Common myeloid progenitor, CD34-positive (primary cell): ENCODE measurements around the gene NAA40.
"Not testable (repeated sequence)": the region's sequence is repeated elsewhere in the genome, so short reads cannot be mapped to it uniquely, and the experiment has no call there.

Experiments used
- CTCF ChIA-PET: fragments of 350-600 bp; sonication (Branson Sonifier 250); formaldehyde crosslinking; loops from one replicate; lab custom pipeline; 2021; ENCODE audit warnings: antibody characterized with exemption; lab: Charles Lee
- POLR2A ChIA-PET: fragments of 350-600 bp; sonication (Branson Sonifier 250); formaldehyde crosslinking; loops from one replicate; lab custom pipeline; 2021; ENCODE audit warnings: antibody characterized with exemption; lab: Charles Lee
- DNase-seq, 3 donors: peaks; one replicate each; pipeline versions ENCODE4 v3.0.0 to v3.0.0-alpha.2; 2013
- H3K27ac ChIP-seq, 2 experiments: 1 replicate in 1 of 2; 2 replicates in 1 of 2; pipeline ENCODE4 v1.7.0; 2013; ENCODE audit warnings: inconsistent platforms in 2 of 2, low read length in 2 of 2, mild to moderate bottlenecking in 2 of 2, low read depth in 1 of 2, moderate library complexity in 1 of 2; ENCODE audit not compliant: severe bottlenecking in 2 of 2, insufficient read depth in 1 of 2, poor library complexity in 1 of 2
- H3K27me3 ChIP-seq, 5 experiments: replicated peaks in 2 of 5; 1 replicate in 3 of 5; 2 replicates in 2 of 5; pipeline versions ENCODE4 v1.6.1 to v1.7.0; 2013; ENCODE audit warnings: low read length in 4 of 5, mild to moderate bottlenecking in 2 of 5, moderate library complexity in 2 of 5, inconsistent platforms in 1 of 5; ENCODE audit not compliant: insufficient read depth in 5 of 5, control insufficient read depth in 4 of 5
- H3K36me3 ChIP-seq, 4 experiments: 1 replicate in 2 of 4; 2 replicates in 2 of 4; pipeline versions ENCODE4 v1.6.1 to v1.7.0; 2013; ENCODE audit warnings: low read length in 3 of 4, control low read depth in 1 of 4, mild to moderate bottlenecking in 1 of 4; ENCODE audit not compliant: control insufficient read depth in 4 of 4, insufficient read depth in 4 of 4
- H3K4me1 ChIP-seq, 4 experiments: 1 replicate in 3 of 4; 2 replicates in 1 of 4; pipeline versions ENCODE4 v1.6.1 to v1.7.1; 2013; ENCODE audit warnings: low read length in 3 of 4, mild to moderate bottlenecking in 3 of 4, control low read depth in 1 of 4, inconsistent platforms in 1 of 4, moderate library complexity in 1 of 4; ENCODE audit not compliant: control insufficient read depth in 4 of 4, insufficient read depth in 4 of 4; ENCODE audit errors: control extremely low read depth in 1 of 4
- H3K4me3 ChIP-seq, 7 experiments: 1 replicate in 4 of 7; 2 replicates in 3 of 7; pipeline versions ENCODE4 v1.5.1 to v1.7.0; 2013; ENCODE audit warnings: mild to moderate bottlenecking in 7 of 7, low read length in 6 of 7, moderate library complexity in 6 of 7, inconsistent platforms in 2 of 7, low read depth in 2 of 7, control low read depth in 1 of 7; ENCODE audit not compliant: insufficient read depth in 4 of 7, control insufficient read depth in 1 of 7; ENCODE audit errors: extremely low read depth in 1 of 7
- H3K9me3 ChIP-seq, 5 experiments: 1 replicate in 4 of 5; 2 replicates in 1 of 5; pipeline versions ENCODE4 v1.6.1 to v1.7.1; 2013; ENCODE audit warnings: low read length in 4 of 5, mild to moderate bottlenecking in 2 of 5, inconsistent platforms in 1 of 5, low read depth in 1 of 5, moderate library complexity in 1 of 5; ENCODE audit not compliant: control insufficient read depth in 4 of 5, insufficient read depth in 2 of 5; ENCODE audit errors: control extremely low read depth in 1 of 5
- WGBS: methylation state at CpG from one replicate; pipeline ENCODE4 v1.1.5; 2013; ENCODE audit not compliant: insufficient coverage; 5-methylcytosine and 5-hydroxymethylcytosine counted together

NAA40 gene

DNA sequence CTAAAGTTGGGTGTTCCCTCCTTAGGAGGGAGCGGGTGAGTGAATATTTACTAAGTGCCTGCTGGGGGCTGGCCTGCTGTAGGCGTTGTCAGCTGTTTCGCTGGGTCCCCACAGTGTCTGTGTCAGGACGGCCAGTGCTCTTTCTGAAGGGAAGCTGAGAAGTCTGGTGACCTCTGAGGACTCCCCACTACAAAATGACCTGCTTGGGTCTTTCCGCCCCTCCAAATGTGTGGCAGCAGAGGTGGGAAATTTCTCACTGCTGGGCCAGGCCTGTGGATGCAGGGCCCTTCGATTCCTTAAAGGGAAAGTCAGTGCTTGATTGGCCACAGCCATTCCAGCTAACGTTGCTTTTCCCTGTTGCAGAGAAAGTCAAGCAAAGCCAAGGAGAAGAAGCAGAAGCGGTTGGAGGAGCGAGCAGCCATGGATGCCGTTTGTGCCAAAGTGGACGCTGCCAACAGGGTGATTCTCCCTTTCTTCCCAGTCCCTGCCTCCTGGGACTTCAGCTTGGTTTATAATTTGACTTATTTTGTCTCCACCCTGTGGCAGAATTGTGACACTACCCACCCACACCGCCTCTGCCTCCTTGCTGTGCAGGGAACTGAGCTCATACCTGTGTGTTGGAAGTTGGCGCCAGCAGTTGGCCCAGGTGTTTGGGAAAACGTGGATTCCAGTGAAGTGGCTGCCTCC lies 6.8 kb downstream of the NAA40 start:
- POLR2A ChIA-PET: interaction anchor here (1.2 kb wide), 1 partner anchor 107 kb away, joined by 3 read pairs; no protein-coding TSS in a partner anchor
- 83% methylated on average over 12 of the region's 14 CpGs for WGBS
- Histone ChIP-seq H3K4me3 (no peak overlapping the region), H3K27ac (no peak overlapping the region), H3K36me3 (peaks cover 3 to 44% (median 17%) of the 10 kb centered on the region in 4 experiments), H3K4me1 (peaks cover 1 to 8% (median 6%) of the 10 kb centered on the region in 4 experiments), H3K27me3 (no peaks in the 10 kb centered on the region), H3K9me3 (no peaks in the 10 kb centered on the region)
- peak in 2 of 3 donors; percentile 64 to 69 for DNase-seq
- CTCF ChIA-PET: interaction anchor here (0.8 to 6.2 kb wide), 25 partner anchors 9 to 205 kb away, joined by 3 to 80 read pairs (median 5); partner anchors contain the start of genes MARK2, RCOR2 and ZFTA

- ChIA-PET POLR2A (no interaction called here), CTCF (interaction anchor here (1.4 to 2.4 kb wide), 3 partner anchors 9 to 124 kb away, joined by 4 to 10 read pairs (median 6); no protein-coding TSS in a partner anchor)
- 50% methylated on average over 19 of the region's 20 CpGs for WGBS
- Histone ChIP-seq H3K9me3 (no peaks in the 10 kb centered on the region), H3K27me3 (no peaks in the 10 kb centered on the region), H3K4me3 (peak overlapping the region in 2 of 7 experiments; percentile 31 to 35), H3K27ac (peak overlapping the region in 1 of 2 experiments; percentile 28), H3K36me3 (peaks cover 13 to 54% (median 36%) of the 10 kb centered on the region in 4 experiments), H3K4me1 (peaks cover 0 to 15% (median 13%) of the 10 kb centered on the region in 4 experiments)
- DNase-seq: peak; percentile 54 to 86 (median 81)
These were observed 13.2 kb downstream of the NAA40 start for GRCh38 chr11:63951779-63952536.

- Histone ChIP-seq H3K36me3 (peaks cover 16 to 54% (median 33%) of the 10 kb centered on the region in 4 experiments), H3K4me1 (peaks cover 0 to 15% (median 13%) of the 10 kb centered on the region in 4 experiments), H3K4me3 (no peak overlapping the region), H3K9me3 (no peaks in the 10 kb centered on the region), H3K27ac (no peak overlapping the region), H3K27me3 (no peaks in the 10 kb centered on the region)
- DNase-seq: no peak
- CTCF ChIA-PET: interaction anchor here (0.8 to 2.4 kb wide), 4 partner anchors 9 to 200 kb away, joined by 3 to 10 read pairs (median 5); no protein-coding TSS in a partner anchor
- POLR2A ChIA-PET: interaction anchor here (0.6 kb wide), 1 partner anchor 1109 kb away, joined by 3 read pairs; no protein-coding TSS in a partner anchor
- 100% methylated on average over 2 of the region's 4 CpGs for WGBS
These were observed 13.8 kb downstream of the NAA40 start for GRCh38 chr11:63952570-63952969.

DNA sequence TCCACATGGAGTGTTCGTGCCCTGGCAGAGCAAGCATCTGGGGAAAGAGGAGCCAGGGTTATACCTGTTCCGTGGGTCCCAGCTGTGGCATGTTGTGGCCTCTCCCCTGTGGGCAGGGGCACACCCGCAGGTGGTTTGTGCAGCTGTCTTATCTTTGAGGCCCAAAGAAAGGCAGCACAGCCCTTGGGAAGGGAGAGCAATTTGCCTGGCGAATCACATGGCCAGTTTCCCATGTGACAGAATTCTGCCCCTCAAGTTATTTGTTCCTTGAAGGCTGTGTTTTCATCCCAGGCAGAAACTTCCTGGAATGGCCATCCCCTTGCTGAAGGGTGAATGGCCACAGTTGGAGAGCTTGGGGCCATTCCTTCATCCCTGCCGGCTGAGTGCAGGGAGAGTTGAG lies 19.2 kb downstream of the NAA40 start:
- Histone ChIP-seq H3K9me3 (no peaks in the 10 kb centered on the region), H3K4me3 (no peak overlapping the region), H3K27ac (no peak overlapping the region), H3K4me1 (peaks cover 0 to 5% (median 0%) of the 10 kb centered on the region in 4 experiments), H3K27me3 (no peaks in the 10 kb centered on the region), H3K36me3 (peaks cover 16 to 48% (median 27%) of the 10 kb centered on the region in 4 experiments)
- 90% methylated on average over 4 of the region's 5 CpGs for WGBS
- no peak for DNase-seq
- CTCF ChIA-PET: interaction anchor here (0.8 to 2.8 kb wide), 5 partner anchors 12 to 191 kb away, joined by 3 to 13 read pairs (median 3); no protein-coding TSS in a partner anchor
- POLR2A ChIA-PET: no interaction called here

GRCh38 chr11:63961608-63962412 lies 23.0 kb downstream of the NAA40 start:
- Histone ChIP-seq H3K27ac (no peak overlapping the region), H3K4me1 (peaks cover 0 to 5% (median 0%) of the 10 kb centered on the region in 4 experiments), H3K36me3 (peaks cover 0 to 14% (median 3%) of the 10 kb centered on the region in 4 experiments), H3K27me3 (no peaks in the 10 kb centered on the region), H3K4me3 (no peak overlapping the region), H3K9me3 (no peaks in the 10 kb centered on the region)
- POLR2A ChIA-PET: interaction anchor here (0.6 to 1.0 kb wide), 3 partner anchors 20 to 222 kb away, joined by 3 read pairs; no protein-coding TSS in a partner anchor
- 79% methylated on average over 15 of the region's 19 CpGs for WGBS
- peak in 2 of 3 donors; percentile 40 to 46 for DNase-seq
- CTCF ChIA-PET: interaction anchor here (1.7 to 2.2 kb wide), 4 partner anchors 10 to 124 kb away, joined by 5 to 6 read pairs (median 6); no protein-coding TSS in a partner anchor

GRCh38 chr11:63963895-63964294 lies 25.1 kb downstream of the NAA40 start:
- H3K27ac ChIP-seq, H3K4me3 ChIP-seq, H3K9me3 ChIP-seq, CTCF ChIA-PET, H3K27me3 ChIP-seq, DNase-seq, H3K36me3 ChIP-seq, H3K4me1 ChIP-seq, POLR2A ChIA-PET: not testable (repeated sequence)
- WGBS: 100% methylated on average over 3 of the region's 4 CpGs
